GM18517 (cell line): ENCODE measurements around the gene PKP3.

ENCODE experiments used
- ATAC-seq: cut with Tn5 transposase; IDR thresholded peaks from one replicate; pipeline ENCODE4 v1.9.1; 2021; ENCODE audit warnings: mild to moderate bottlenecking, moderate library complexity; ENCODE audit not compliant: unreplicated experiment

PKP3 gene

DNA sequence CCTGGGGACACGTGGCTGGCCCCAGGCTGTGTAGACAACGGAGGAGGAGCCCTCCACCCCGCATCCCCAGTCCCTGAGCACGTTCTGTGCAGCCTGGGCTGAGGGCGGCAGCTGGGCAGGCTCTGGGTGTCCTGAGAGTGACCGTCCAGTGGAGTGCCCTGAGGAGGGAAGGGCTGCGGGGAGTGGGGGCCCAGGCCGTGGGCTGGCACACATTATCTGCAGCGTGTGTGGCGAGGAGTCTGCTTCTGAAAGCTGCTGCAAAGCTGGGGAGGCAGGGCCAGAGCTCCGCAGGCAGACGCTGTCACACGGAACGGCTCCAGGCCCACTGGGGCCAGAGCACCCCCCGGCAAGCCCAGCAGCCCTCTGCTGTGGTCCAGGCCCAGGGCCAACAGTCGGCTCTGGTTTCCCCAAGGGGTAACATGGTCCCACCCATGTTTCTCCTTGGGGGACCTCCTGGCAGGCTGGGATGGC is 48.6 kb downstream of the PKP3 start:
- ATAC-seq = no peak

DNA sequence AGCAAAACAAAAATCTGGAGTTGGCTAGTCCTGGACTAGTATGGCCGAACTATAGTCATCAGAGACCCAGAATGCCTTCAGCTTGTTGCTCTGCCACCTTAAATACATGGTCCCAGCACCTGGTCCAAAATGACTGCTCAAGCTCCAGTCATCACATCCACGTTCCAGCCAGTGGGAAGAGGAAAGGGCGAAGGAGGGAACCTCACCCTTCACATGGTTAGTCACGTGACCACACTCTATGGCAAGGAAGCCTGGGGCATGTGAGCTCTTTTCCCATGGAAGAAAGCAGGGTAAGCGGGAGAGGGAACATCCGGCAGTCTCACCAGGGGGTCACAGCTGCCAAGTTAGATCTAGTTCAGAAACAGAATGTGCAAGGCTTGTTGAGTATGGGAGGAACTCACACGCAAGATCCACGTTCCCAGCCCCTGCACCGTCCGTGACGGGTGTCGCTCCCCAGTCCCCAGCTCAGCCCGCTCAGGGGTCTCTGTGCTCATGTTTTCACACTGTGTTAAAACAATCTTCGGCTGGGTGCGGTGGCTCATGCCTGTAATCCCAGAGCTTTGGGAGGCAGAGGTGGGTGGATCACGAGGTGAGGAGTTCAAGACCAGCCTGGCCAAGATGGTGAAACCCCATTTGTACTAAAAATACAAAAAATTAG is 49.7 kb downstream of the PKP3 start:
- ATAC-seq = no peak

DNA sequence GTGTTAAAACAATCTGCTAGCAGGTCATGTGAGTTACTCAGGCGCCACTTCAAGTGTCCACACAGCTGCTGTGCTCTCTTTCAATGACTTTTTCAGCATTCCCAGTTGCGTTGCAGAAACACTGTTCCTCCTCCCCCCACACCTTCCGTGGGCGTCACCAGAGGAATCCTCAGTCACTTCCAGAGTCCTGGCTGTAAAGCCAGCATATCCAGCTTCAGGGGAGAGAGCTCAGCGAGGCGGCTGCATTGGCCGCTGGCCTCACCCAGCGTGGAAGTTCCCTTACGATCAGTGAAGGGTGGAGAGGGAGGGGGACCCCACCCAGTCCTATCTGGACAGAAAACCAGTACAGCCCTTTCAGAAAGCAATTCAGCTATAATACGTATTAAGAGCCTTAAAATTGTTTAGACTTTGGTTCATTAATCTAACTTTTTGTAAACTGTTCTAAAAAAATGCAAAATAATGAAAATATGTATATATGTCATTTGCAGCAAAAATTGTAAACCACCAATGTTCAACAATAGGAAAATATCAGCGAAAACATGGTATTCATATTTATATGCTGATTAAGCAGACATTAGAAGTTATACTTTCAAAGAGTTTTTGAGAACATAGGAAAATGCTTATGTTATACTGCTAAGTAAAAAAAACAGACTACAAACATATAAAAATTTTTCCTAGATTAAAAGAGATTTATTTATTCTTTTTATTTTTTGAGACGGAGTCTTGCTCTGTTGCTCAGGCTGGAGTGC is 50.6 kb downstream of the PKP3 start:
- no peak for ATAC-seq

DNA sequence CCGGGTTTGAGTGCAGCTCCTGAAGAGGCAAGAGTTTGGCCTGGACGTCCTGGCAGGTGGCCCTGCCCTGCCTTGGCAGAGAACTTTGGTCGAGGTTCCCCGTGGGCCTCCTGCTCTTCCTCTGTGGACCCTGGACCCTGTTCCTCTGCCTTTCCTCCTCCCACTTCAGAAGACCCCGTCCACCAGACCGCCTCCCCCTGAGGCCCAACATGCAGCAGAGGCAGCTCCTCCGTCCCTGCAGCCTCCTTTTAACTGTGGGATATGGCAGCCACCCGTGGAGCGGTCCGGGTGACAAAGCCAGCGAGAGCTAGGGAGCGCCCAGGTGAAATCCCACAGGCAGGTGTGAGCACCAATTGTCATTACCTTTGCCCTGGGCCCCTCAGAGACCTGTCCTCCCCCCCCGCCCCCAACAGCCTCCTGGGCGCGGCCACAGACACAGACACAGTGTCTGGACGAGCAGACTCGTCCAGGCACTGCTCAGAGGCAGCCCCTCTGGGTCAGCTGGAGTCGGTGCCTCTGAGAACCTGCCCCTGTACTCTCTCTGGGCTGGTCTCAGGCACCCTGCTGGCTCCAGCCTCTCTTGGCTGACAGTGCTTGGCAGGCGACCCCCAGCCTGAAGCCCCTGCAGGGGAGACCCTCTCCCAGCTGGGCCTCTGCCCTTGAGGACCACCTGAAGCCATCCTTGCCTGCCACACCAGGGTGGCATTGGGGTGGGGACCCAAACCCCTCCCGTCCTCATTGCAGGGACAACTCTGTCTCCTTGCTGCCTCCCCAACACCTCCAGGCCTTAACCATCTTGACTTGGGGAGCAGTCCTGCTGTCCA is 52.0 kb downstream of the PKP3 start:
- no peak for ATAC-seq

DNA sequence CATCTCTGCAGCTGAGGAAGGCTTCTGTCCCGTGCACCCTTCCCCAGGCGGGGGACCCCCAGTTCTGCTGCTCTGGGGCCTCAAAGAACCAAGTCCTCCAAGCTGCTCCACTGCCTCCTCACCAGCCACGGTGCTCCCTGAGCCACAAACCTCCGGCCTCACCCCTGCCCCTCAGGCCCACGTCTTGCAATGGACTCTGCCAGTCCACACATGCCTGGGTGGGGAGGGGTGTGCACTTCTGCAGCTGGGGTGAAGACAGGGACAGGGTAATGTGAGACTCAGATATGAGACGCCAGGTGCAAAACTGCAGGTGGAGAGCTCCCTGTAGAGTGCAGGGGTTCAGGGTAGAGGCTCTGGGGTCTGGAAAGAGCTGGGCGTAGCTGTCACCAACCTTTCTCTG is 52.9 kb downstream of the PKP3 start:
- no peak for ATAC-seq

DNA sequence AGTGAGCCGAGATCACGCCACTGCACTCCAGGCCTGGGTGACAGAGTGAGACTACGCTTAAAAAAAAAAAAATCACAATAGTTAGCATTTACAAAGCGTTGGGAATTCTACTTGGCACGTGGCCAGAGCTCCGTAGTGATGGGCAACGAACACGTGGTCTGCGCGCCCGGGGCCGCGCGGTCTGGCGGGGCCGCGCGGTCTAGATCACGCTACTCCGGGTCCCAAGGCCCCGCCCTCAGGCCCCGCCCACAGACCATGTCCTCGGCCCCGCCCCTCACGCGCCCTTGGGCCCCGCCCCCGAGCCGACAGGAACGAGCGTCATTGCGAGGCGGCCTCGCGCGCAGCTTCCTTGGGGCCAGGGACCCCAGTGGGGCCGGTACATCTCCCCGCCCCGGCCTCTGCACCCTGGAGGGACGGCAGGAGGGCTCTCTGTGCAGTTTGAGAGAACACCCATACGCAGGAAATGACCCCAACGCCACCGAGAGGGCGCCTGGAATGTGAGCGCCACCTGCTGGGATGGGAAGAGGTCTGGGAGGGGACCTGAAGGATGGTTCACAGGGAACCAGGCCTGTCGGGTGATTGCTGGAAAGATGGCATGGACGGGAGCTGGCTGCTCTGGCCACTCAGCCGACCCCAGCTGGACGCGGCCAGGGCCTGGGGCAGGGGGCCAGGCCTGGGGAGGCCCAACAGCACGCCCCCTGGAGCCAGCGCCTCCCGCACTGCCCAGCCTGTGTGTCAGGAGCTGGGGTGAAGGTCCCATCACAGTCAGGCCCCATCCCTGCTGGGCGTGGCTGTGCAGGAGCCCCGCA is 54.1 kb downstream of the PKP3 start:
- peak; percentile 43 for ATAC-seq

DNA sequence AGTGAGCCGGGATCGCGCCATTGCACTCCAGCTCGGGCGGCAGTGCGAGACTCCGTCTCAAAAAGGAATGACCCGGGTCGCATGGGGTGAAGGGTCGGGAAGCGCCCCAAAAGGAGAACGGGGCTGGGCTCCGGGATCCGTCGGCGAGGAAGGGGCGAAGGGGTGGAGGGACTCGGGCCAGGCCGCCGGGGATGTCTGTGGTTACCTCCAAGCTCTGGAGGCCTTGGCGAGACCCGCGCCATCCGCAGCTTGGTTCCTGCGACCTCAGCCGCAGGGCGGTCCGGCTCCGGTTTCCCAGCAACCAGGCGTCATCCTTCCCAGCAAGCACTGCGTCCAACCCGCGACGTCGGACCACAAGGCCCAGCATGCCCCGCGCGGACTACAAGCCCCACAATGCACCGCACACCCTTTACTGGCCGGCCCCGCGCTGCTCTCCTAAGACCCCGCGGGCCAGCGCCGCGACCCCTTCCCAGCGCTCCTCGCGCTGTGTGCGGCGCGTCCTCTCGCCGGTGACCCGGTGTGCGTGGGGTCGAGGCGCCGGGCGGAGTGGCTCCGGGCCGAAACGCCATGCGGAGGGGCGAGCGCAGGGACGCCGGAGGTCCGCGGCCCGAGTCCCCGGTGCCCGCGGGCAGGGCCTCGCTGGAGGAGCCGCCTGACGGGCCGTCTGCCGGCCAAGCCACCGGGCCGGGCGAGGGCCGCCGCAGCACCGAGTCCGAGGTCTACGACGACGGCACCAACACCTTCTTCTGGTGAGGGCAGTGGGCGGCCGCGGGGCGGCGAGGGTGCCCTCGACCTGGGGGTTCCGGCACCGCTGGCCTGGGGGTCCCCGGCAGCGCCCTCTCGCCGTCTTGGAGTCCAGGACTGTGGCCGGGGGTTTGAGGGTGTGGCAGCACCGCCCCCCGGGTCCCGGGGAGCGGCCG is 56.1 kb downstream of the PKP3 start, which contains the start of gene PTDSS2:
Gene PTDSS2 (plus strand): TSS at position 391 of the 920 bp plus-strand sequence. CDS start 177 bp downstream, at position 568.
- ATAC-seq = peak; percentile 65

DNA sequence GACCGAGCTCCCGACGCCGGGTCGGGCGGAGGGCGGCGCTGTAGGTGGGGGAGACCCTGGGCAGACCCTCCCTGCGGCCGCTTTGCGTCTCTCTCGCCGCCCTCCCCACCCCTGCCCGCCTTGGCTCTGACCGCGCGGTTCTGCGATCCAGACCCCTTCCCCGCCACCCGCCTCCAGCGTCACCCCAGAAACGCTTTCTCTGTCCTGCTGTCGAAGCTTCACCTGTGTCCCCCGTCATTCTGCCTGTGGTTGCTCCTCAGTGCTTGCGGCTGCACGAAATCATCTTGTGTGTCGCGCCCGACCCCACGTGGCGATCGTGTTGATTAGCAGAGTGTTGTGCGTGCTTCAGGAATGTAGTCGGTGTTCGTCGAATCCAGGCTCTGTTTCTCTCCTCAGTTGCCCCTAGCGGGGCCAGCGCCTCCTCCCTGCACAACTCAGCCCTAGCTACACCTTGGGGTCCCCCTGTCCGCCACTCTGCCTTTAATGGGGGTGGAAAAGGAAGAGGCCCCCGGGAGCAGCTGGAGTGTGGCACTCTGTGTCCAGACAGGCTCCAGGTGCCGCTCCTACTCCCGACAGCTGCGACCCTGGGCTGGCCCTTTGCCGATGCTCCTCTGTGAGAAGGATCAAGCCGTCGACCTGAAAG is 56.9 kb downstream of the PKP3 start:
- no peak for ATAC-seq

DNA sequence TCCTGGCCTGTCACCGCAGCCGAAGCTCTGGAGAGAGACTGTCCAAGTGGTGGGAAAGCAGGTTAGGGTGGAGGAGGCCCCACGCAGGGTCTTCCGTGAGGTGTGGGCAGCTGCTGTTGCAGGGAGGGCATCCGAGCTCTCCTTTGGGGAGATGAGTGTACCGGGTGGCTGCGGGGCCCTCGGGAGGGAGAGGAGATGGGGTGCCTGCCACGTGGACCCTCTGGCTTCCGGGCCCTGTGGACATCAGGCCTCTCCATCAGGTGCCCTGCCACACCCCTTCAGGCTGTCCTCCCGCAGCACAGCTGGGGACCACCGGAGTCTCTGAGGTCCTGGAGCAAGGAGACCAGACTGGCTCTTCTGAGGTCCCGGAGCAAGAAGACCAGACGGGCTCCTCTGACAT is 57.7 kb downstream of the PKP3 start:
- ATAC-seq = no peak

DNA sequence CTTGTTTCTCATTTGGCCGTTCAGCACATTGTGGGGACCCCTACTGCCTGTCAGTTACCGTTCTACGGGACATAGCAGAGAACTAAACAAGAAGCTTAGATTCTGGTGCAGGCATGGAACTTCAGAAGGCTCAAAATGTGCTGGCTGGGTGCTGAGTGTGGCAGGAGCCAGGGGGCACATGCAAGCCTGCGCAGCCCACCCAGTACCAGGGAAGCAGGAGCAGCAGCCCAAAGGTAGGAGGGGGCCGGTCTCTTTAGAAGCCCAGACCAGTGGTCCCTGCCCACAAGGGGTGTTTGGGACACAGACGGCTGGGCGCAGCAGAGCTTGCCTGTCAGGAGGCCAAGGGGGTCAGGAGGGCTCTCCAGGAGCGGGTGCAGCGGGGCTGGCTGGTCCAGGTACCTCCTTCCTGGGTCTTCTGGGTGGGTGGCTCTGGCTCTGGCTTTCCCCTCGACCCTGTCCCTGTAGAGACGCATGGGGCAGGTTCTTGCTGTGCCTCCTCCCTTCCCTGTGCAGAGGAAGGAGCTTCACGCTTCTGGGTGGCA is 58.3 kb downstream of the PKP3 start:
- ATAC-seq = no peak

DNA sequence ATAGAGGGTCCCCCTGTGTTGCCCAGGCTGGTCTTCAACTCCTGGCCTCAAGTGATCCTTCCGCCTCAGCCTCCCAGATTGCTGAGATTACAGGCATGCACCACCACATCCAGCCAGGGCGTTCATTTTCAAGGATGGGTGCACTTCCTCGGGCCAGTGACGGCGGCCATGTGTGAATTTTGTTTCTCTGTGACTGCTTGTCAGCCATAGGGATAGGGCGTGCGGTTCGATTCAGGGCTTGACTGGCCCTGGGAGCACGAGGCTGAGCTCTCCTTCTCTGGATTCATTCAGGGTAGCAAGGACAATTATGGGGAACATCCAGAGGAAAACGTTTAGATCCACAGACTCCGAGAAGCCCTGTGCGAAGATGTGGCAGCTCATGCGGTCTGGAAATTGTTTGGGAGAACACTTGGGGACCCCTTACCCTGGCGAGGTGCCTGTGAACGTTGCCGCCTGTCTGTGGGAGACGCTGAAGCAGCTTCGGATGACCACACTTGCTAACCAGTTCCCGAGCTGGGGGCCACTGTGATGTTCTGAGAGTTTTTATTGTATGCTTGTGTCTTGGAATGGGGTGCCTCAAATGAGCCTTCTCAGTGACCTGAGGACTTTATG is 59.0 kb downstream of the PKP3 start:
- ATAC-seq = no peak

DNA sequence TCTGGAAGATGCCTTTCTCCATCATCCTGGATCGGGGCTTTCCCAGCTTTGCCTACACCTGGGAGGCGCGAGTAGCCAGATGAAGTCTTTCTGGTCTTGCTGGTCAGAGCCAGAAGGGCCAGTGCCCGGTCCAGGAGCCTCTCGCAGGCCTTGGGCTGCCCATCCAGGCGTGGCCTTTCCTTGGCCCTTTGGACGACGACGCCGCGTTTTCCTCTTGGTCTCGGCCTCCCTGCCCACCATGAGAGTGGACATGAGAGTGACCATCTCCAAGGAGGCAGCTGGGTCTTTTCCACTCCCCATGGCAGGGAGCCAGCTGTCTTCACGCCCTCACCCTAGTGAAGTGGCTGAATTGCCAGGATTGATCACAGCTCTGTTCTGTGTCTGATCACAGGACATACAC is 59.6 kb downstream of the PKP3 start:
- ATAC-seq = no peak

DNA sequence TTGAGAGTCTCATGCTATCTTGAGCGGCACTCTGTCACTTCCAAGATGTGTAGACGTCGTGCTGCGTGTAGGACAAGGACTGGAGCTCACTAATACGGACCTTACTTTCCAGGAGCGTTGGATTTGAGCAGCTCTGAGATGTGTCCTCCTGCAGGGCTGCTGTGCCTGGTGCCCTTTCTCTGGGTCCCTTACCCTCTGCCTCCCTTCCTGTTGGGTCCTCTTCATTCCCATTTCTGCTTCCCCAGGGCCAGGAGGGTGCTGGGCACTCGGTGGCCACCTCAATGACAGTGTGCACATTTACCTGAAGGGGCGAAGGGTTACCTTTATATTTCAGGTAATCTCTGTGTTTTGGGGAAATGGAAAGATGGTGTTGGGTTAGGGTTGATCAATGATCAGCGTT is 60.0 kb downstream of the PKP3 start:
- no peak for ATAC-seq
